PC-9 (cell line): ENCODE measurements around the gene ESPN. TPM values are rescaled to one million over a fixed set of nuclear protein-coding genes. Genes with fewer than 3 reads are reported as not detected.

Source experiments
- BruUV-seq: library from RNA; stranded (reverse); fragments of 400-500 nt; replicated peaks from 2 replicates; lab custom pipeline; 2021; lab: Mats Ljungman, UMichigan
- CTCF ChIA-PET: fragments of 300-600 bp; sonication (Branson Sonifier 250); formaldehyde crosslinking; loops from one replicate; lab custom pipeline; 2022; ENCODE audit warnings: antibody characterized with exemption; lab: Charles Lee
- POLR2A ChIA-PET: fragments of 300-600 bp; sonication (Branson Sonifier 250); formaldehyde crosslinking; loops from one replicate; lab custom pipeline; 2022; ENCODE audit warnings: antibody characterized with exemption; ENCODE audit not compliant: unreplicated experiment; lab: Charles Lee
- DNase-seq, 2 experiments: peaks; one replicate each; pipeline versions ENCODE4 v3.0.0 to v3.0.0-alpha.2; 2015 to 2022; ENCODE audit warnings: mixed read lengths in 1 of 2
- H2AFZ ChIP-seq: fragments of 200-600 bp; sonication (generic); 2 replicates; pipeline ENCODE4 v1.8.1; 2017; ENCODE audit warnings: antibody characterized with exemption
- H3F3A ChIP-seq: fragments of 200-600 bp; sonication (generic); 2 replicates; pipeline ENCODE4 v1.8.1; 2017; ENCODE audit warnings: antibody characterized with exemption, mild to moderate bottlenecking, low read depth; ENCODE audit not compliant: insufficient read depth
- H3K27ac ChIP-seq: fragments of 200-600 bp; sonication (generic); 2 replicates; pipeline ENCODE4 v1.6.1; 2016; ENCODE audit warnings: mixed run types
- H3K27me3 ChIP-seq: fragments of 200-600 bp; sonication (generic); 2 replicates; pipeline ENCODE4 v1.6.1; 2016; ENCODE audit warnings: low read depth, mixed run types; ENCODE audit not compliant: insufficient read depth
- H3K36me3 ChIP-seq: fragments of 200-600 bp; sonication (generic); 2 replicates; pipeline ENCODE4 v1.6.1; 2016; ENCODE audit warnings: low read depth, mixed run types
- H3K4me1 ChIP-seq: fragments of 200-600 bp; sonication (generic); replicated peaks from 2 replicates; pipeline ENCODE4 v1.6.1; 2016; ENCODE audit warnings: mixed run types; ENCODE audit not compliant: insufficient read depth
- H3K4me2 ChIP-seq: fragments of 200-600 bp; sonication (generic); 2 replicates; pipeline ENCODE4 v1.6.1; 2017; ENCODE audit warnings: mixed run types
- H3K4me3 ChIP-seq: fragments of 200-600 bp; sonication (generic); 2 replicates; pipeline ENCODE4 v1.6.1; 2016; ENCODE audit warnings: mixed run types
- H3K79me2 ChIP-seq: fragments of 200-600 bp; sonication (generic); 2 replicates; pipeline ENCODE4 v1.6.1; 2017; ENCODE audit warnings: low read depth, mixed run types
- H3K9me2 ChIP-seq: fragments of 200-600 bp; sonication (generic); 2 replicates; pipeline ENCODE4 v1.8.1; 2017; ENCODE audit warnings: mild to moderate bottlenecking; ENCODE audit not compliant: insufficient read depth
- H3K9me3 ChIP-seq: fragments of 200-600 bp; sonication (generic); 2 replicates; pipeline ENCODE4 v1.8.1; 2016; ENCODE audit warnings: low read depth; ENCODE audit not compliant: insufficient read depth
- H4K20me1 ChIP-seq: fragments of 200-600 bp; sonication (generic); 2 replicates; pipeline ENCODE4 v1.8.1; 2017; ENCODE audit not compliant: insufficient read depth
- EZH2 ChIP-seq: fragments of 200-600 bp; sonication (generic); IDR thresholded peaks from 2 replicates; pipeline ENCODE4 v1.8.0; 2017; ENCODE audit warnings: antibody characterized with exemption, low read depth
- intact Hi-C: fragments of 100-400 bp; cut with micrococcal nuclease; formaldehyde crosslinking; loops from one replicate; pipeline ENCODE4 v1.10.0; 2022; ENCODE audit not compliant: unreplicated experiment
- total RNA-seq: library from RNA; stranded (reverse); gene quantifications from 2 replicates; pipeline ENCODE4 v1.2.3, GENCODE V29; 2021
- TF ChIP-seq, protein P1 (sequence below): fragments of 200-600 bp; sonication (generic); conservative IDR thresholded peaks from 2 replicates; pipeline ENCODE4 v1.6.1; 2017; ENCODE audit warnings: mixed run types, antibody characterized with exemption, mild to moderate bottlenecking, moderate library complexity

Gene ESPN
- total RNA-seq, 1 experiment from 2014 or later = 18.6 TPM

DNA sequence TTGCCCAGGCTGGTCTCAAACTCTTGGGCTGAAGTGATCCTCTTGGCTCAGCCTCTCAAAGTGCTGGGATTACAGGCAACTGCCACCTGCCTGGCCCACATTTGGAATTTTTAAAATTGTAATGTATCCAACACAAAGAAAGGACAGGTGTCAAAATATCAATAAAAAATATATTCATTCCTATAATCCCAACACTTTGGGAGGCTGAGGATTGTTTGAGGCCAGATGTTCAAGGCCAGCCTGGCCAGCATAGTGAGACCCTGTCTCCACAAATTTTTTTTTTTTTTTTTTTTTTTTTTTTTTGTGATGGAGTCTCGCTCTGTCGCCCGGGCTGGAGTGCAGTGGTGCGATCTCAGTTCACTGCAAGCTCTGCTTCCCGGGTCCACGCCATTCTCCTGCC, 14.8 kb upstream of the ESPN start:
- no TSS peak for BruUV-seq
- CTCF ChIA-PET = interaction anchor here (0.9 kb wide), 1 partner anchor 30 kb away, joined by 8 read pairs; no protein-coding TSS in a partner anchor
- Histone ChIP-seq H2AFZ (no peak overlapping the region), H3K4me3 (no peak overlapping the region), H3K9me3 (no peaks in the 10 kb centered on the region), H3K4me1 (peaks cover 22% of the 10 kb centered on the region), H3K27me3 (no peaks in the 10 kb centered on the region), H3K9me2 (no peaks in the 10 kb centered on the region), H4K20me1 (no peaks in the 10 kb centered on the region), H3F3A (peaks cover 13% of the 10 kb centered on the region), H3K36me3 (no peaks in the 10 kb centered on the region), H3K27ac (no peak overlapping the region), H3K4me2 (no peak overlapping the region), H3K79me2 (no peaks in the 10 kb centered on the region)
- DNase-seq = no peak
- TF ChIP-seq, protein P1, sequence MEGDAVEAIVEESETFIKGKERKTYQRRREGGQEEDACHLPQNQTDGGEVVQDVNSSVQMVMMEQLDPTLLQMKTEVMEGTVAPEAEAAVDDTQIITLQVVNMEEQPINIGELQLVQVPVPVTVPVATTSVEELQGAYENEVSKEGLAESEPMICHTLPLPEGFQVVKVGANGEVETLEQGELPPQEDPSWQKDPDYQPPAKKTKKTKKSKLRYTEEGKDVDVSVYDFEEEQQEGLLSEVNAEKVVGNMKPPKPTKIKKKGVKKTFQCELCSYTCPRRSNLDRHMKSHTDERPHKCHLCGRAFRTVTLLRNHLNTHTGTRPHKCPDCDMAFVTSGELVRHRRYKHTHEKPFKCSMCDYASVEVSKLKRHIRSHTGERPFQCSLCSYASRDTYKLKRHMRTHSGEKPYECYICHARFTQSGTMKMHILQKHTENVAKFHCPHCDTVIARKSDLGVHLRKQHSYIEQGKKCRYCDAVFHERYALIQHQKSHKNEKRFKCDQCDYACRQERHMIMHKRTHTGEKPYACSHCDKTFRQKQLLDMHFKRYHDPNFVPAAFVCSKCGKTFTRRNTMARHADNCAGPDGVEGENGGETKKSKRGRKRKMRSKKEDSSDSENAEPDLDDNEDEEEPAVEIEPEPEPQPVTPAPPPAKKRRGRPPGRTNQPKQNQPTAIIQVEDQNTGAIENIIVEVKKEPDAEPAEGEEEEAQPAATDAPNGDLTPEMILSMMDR = no peak
- TF ChIP-seq EZH2 = no peak
- intact Hi-C loops = loop anchor here (10.0 kb wide), 1 partner anchor 355 kb away; no protein-coding TSS in a partner anchor
- POLR2A ChIA-PET = no interaction called here

DNA sequence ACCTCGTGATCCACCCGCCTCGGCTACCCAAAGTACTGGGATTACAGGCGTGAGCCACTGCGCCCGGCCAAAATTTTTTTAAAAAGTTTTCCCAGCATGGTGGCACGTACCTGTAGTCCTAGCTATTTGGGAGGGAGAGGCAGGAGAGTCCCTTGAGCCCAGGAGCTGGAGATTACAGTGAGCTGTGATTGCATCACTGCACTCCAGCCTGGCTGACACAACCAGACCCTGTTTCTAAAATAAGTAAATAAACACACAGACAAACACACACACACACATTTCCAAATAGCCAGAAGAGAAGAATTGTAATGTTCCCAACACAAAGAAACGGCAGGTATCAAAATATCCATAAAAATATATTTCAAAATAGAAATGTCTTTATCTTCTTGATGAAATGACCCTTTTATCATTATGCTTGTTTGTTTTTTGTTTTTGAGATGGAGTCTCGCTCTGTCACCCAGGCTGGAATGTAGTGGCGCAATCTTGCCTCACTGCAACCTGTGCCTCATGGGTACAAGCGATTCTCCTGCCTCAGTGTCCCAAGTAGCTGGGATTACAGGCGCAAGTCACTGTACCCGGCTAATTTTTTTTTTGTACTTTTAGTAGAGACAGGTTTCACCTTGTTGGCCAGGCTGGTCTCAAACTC, 14.2 kb upstream of the ESPN start:
- H3K4me2 ChIP-seq = peak overlapping the region; percentile 13; the same call in 1 of the 2 replicates
- no peaks in the 10 kb centered on the region for H3K9me2 ChIP-seq
- no peaks in the 10 kb centered on the region for H3K79me2 ChIP-seq
- TF ChIP-seq, protein P1 = no peak
- TF ChIP-seq EZH2 = no peak
- intact Hi-C loops = no loop called here
- POLR2A ChIA-PET = no interaction called here
- peaks cover 19% of the 10 kb centered on the region for H3F3A ChIP-seq
- peaks cover 28% of the 10 kb centered on the region for H3K4me1 ChIP-seq
- H3K27me3 ChIP-seq = no peaks in the 10 kb centered on the region
- no peaks in the 10 kb centered on the region for H3K36me3 ChIP-seq
- H4K20me1 ChIP-seq = no peaks in the 10 kb centered on the region
- CTCF ChIA-PET = no interaction called here
- H2AFZ ChIP-seq = no peak overlapping the region
- BruUV-seq = no TSS peak
- H3K4me3 ChIP-seq = no peak overlapping the region
- H3K27ac ChIP-seq = no peak overlapping the region
- peak in 1 of 2 experiments; percentile 35 for DNase-seq
- no peaks in the 10 kb centered on the region for H3K9me3 ChIP-seq

DNA sequence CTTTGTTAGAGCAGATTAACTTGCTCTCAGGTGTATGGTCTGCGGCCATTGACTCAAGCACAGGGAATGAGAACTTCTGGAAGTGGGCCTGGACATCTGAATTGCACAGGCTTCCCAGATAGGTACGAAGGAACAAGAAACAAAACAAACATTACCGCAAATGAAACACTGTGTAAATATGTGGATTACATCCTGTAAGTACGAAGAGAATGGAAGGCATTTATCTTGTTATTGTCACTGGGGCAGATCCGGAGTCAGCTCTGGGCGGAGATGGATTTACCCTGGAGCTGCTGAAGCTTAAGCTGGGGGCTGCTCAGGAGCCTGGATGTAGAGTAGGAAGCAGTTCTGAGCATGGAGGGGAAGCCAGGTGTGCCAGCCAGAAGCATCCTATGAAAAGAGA, 11.7 kb upstream of the ESPN start:
- H3K4me3 ChIP-seq = no peak overlapping the region
- no TSS peak for BruUV-seq
- TF ChIP-seq, protein P1 = no peak
- TF ChIP-seq EZH2 = no peak
- H3F3A ChIP-seq = peaks cover 19% of the 10 kb centered on the region
- intact Hi-C loops = loop anchor here (2.0 kb wide), 1 partner anchor 14 kb away; no protein-coding TSS in a partner anchor
- H3K27ac ChIP-seq = peak overlapping the region; percentile 84
- no peaks in the 10 kb centered on the region for H3K36me3 ChIP-seq
- CTCF ChIA-PET = interaction anchor here (0.5 to 0.6 kb wide), 2 partner anchors 48 to 55 kb away, joined by 5 read pairs; no protein-coding TSS in a partner anchor
- no peaks in the 10 kb centered on the region for H3K27me3 ChIP-seq
- no peaks in the 10 kb centered on the region for H3K9me3 ChIP-seq
- POLR2A ChIA-PET = no interaction called here
- peaks cover 36% of the 10 kb centered on the region for H3K4me1 ChIP-seq
- H3K4me2 ChIP-seq = peak overlapping the region; percentile 54
- no peak overlapping the region for H2AFZ ChIP-seq
- H3K79me2 ChIP-seq = no peaks in the 10 kb centered on the region
- no peaks in the 10 kb centered on the region for H3K9me2 ChIP-seq
- no peaks in the 10 kb centered on the region for H4K20me1 ChIP-seq
- DNase-seq = peak; percentile 44 to 79
